HG03571 (cell line): Measurements from ENCODE around the gene GSTK1.

Source experiments
- ATAC-seq: cut with Tn5 transposase; IDR thresholded peaks from one replicate; pipeline ENCODE4 v1.9.1; 2021; ENCODE audit not compliant: unreplicated experiment

The GSTK1 gene

DNA sequence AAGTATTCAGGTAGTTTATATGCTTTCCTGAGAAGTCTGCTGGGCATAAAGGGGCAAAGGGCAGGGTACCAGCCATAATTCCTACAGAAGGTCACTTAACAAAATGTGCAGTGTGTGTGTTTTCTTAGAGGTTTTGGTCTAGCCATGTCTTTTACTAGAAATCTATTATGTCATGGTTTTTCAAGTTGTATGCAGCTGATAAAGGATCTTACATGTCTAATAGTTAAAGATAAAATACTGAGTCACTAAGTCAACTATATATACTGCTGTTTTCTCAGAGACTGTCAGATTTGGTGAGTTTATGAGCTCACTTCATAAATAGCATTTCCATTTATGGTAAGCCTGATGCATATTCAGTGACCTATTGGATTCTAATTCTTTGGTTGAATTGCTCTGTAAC, 32.6 kb downstream of the GSTK1 start:
- no peak for ATAC-seq

GRCh38 chr7:143296686-143297085, 33.4 kb downstream of the GSTK1 start:
- ATAC-seq = no peak

DNA sequence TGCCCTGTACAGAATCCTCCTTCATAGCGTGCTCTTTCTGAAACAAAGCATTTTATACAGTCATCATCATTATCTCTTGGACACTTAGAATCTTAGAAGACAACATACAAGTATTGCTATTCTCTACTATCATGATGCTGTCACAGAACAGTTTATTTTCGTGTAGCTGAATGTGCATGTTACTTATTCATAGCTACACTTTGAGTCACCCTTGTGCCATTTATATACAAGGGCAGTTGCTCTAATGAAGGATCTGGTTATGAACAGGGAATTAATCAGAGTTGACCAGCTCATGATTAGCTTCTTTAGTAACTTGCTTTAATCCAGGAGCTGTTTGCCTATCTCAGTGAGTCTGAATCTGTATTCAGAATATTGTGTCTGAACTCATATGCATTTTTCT, 36.1 kb downstream of the GSTK1 start:
- no peak for ATAC-seq

DNA sequence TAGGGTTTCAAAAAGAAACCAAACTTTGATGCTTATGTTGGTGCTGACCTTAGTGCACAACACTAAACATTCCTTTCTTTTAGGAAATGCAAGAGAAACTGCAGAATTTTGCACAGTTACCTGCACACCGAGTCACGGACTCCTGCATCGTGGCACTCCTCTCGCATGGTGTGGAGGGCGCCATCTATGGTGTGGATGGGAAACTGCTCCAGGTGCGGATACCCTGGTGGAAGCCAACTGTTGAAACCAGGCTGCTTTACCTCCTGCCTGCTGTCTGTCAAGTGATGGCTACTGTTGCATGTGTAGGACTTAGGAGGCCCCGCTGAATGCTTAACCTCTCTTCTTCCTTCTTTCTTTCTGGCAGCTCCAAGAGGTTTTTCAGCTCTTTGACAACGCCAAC, 36.6 kb downstream of the GSTK1 start:
- no peak for ATAC-seq

DNA sequence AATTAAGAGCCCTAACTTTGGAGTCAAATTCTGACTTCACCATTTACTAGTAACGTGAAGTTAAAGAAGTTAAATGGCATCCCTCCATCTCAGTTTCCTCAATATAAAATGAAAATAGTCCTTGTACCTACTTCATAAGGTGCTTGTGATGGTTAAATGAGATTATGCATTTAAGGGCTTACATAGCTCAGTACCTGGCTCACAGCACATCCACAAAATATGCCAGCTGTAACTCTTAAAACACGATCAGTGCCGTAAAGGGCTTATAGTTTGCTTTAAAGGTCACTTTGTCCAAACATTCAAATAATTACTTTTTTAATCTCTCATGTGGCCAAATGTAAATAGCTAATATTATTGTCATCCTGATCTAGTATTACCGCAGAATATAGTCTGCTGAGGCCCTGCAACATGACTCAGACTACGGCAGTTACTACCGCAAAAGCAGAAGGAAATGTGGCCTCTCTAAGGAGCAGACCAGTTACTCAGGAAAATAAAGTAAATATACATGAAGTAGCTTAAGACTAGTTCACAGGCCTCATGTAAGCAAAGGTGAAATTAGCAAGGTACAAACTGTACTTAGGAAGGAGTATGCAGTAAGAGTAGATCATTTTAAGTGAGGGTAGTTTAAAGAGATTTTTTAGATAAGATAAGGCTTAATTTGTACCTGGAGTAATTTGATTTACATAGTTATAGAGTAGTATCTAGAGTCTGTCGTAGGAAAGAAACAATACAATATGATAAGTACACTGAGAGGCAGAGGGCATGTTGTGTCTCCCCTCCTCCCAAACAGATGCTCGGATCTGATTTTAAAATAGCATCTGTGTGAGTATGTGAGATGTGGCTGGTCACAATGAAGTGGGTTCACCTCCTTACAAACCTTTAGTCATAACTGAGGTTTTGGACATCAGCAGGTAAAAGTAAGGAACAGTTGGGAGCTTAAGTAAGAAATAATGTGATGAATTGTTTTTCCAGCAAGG, 38.0 kb downstream of the GSTK1 start:
- no peak for ATAC-seq

- ATAC-seq = no peak
Measured at GRCh38 chr7:143303733-143304132, 40.5 kb downstream of the GSTK1 start.

DNA sequence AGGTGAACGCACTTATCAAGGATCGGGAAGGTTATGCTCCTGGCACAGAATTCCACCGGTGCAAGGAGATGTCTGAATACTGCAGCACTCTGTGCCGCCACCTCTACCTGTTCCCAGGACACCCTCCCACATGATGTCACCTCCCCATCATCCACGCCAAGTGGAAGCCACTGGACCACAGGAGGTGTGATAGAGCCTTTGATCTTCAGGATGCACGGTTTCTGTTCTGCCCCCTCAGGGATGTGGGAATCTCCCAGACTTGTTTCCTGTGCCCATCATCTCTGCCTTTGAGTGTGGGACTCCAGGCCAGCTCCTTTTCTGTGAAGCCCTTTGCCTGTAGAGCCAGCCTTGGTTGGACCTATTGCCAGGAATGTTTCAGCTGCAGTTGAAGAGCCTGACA, 41.7 kb downstream of the GSTK1 start:
- ATAC-seq = no peak

DNA sequence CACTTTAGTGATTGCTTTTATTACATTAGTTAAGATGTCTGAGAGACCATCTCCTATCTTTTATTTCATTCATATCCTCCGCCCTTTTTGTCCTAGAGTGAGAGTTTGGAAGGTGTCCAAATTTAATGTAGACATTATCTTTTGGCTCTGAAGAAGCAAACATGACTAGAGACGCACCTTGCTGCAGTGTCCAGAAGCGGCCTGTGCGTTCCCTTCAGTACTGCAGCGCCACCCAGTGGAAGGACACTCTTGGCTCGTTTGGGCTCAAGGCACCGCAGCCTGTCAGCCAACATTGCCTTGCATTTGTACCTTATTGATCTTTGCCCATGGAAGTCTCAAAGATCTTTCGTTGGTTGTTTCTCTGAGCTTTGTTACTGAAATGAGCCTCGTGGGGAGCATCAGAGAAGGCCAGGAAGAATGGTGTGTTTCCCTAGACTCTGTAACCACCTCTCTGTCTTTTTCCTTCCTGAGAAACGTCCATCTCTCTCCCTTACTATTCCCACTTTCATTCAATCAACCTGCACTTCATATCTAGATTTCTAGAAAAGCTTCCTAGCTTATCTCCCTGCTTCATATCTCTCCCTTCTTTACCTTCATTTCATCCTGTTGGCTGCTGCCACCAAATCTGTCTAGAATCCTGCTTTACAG, 42.3 kb downstream of the GSTK1 start:
- no peak for ATAC-seq

DNA sequence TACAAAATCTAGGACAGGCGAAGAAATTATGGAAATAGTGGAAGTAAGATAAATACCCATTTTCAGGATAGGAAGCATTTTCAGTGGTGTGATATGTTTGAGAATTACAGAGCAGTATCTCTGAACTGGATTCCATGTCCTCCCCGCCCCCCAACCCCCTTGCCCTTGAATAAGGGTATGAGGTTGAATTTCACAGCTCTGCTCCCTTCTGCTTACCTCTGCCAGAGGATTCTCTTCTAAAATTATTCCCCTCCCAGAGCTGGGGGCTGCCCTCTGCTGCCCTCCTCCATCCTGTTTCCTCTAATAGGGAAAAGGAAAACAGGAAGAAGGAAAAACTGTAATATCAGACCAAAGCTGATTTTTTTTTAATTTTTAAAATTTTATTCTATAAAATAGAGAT, 45.4 kb downstream of the GSTK1 start:
- ATAC-seq = no peak

GRCh38 chr7:143314127-143314526, 50.9 kb downstream of the GSTK1 start:
- no peak for ATAC-seq

- no peak for ATAC-seq
Measured at GRCh38 chr7:143315776-143316175, 52.5 kb downstream of the GSTK1 start, which contains the start of gene CLCN1. TSS of gene CLCN1 (plus strand) at chr7:143316111. CDS start at chr7:143316213, 102 bp downstream.

GRCh38 chr7:143316492-143316891, 53.3 kb downstream of the GSTK1 start:
- no peak for ATAC-seq

DNA sequence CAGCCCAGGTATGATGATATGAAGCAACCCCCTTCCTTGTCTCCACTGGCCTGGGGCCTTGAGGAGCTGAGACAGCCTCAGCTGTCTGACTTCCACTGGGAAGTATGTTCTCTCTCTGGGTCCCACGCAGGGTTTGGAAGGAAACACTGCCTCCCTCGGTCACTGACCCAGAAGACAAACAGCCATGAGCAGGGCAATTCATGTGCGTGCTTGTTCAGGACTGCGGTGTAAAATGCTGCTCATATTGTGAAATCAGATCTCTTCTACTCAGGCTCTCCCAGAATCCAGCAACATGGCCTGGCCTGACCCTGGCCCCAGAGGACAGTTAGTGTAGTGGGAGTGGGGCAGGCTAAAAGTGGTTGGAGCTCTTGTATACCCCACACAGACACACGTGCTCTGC, 55.4 kb downstream of the GSTK1 start:
- no peak for ATAC-seq
